Fibroblast of peridontal ligament (primary cell): Measurements from ENCODE around the gene MARCHF10.
"Not testable (repeated sequence)": the region's sequence is repeated elsewhere in the genome, so short reads cannot be mapped to it uniquely, and the experiment has no call there.

ENCODE experiments used
- DNase-seq: peaks from one replicate; pipeline ENCODE4 v3.0.0-alpha.2; 2010; ENCODE audit errors: extremely low read depth

The MARCHF10 gene

GRCh38 chr17:62807812-62808575, at the start of gene MARCHF10:
TSS of gene MARCHF10 (minus strand) at chr17:62808314. CDS start at chr17:62801735, 6,579 bp downstream.
- DNase-seq, result no peak

- no peak for DNase-seq
Observed at GRCh38 chr17:62857526-62857925, 49.4 kb upstream of the MARCHF10 start.

GRCh38 chr17:62856594-62856993, 48.5 kb upstream of the MARCHF10 start:
- no peak for DNase-seq

- DNase-seq, result no peak
Observed at GRCh38 chr17:62855156-62855555, 47.0 kb upstream of the MARCHF10 start.

- DNase-seq, result peak; percentile 42
Observed at GRCh38 chr17:62854098-62854680, 46.1 kb upstream of the MARCHF10 start.

GRCh38 chr17:62852195-62852594, 44.1 kb upstream of the MARCHF10 start:
- DNase-seq, result no peak

- not testable (repeated sequence) for DNase-seq
Observed at GRCh38 chr17:62849591-62850415, 41.7 kb upstream of the MARCHF10 start.

- DNase-seq, result no peak
Observed at GRCh38 chr17:62848334-62848733, 40.2 kb upstream of the MARCHF10 start.

- DNase-seq, result no peak
Observed at GRCh38 chr17:62847426-62847825, 39.3 kb upstream of the MARCHF10 start.

- no peak for DNase-seq
Observed at GRCh38 chr17:62840871-62841270, 32.8 kb upstream of the MARCHF10 start.

- DNase-seq, result not testable (repeated sequence)
Observed at GRCh38 chr17:62833816-62834215, 25.7 kb upstream of the MARCHF10 start.

GRCh38 chr17:62832405-62832804, 24.3 kb upstream of the MARCHF10 start:
- no peak for DNase-seq

GRCh38 chr17:62831066-62831465, 23.0 kb upstream of the MARCHF10 start:
- not testable (repeated sequence) for DNase-seq

GRCh38 chr17:62827746-62828485, 19.8 kb upstream of the MARCHF10 start:
- peak; percentile 25 for DNase-seq

GRCh38 chr17:62826956-62827355, 18.8 kb upstream of the MARCHF10 start:
- no peak for DNase-seq

- DNase-seq, result no peak
Observed at GRCh38 chr17:62825182-62825581, 17.1 kb upstream of the MARCHF10 start.

GRCh38 chr17:62824290-62825131, 16.4 kb upstream of the MARCHF10 start:
- peak; percentile 88 for DNase-seq

- no peak for DNase-seq
Observed at GRCh38 chr17:62823111-62823893, 15.2 kb upstream of the MARCHF10 start.

- DNase-seq, result no peak
Observed at GRCh38 chr17:62822080-62822904, 14.2 kb upstream of the MARCHF10 start.
